Progenitor cell of endocrine pancreas (in vitro differentiated cells): ENCODE data around the gene ZNF189. TPM values are rescaled to one million over a fixed set of nuclear protein-coding genes. Genes with fewer than 3 reads are reported as not detected.

Experiments
- DNase-seq: peaks from one replicate; pipeline ENCODE4 v3.0.0; 2021; ENCODE audit warnings: low spot score; ENCODE audit not compliant: unreplicated experiment
- H3K27ac Mint-ChIP-seq: 2 replicates; pipeline ENCODE4 v1.8.0; 2021; ENCODE audit warnings: mild to moderate bottlenecking, moderate library complexity, mixed read lengths
- H3K27me3 Mint-ChIP-seq: 2 replicates; pipeline ENCODE4 v1.8.0; 2021; ENCODE audit warnings: mixed read lengths
- H3K36me3 Mint-ChIP-seq: 2 replicates; pipeline ENCODE4 v1.8.0; 2022; ENCODE audit warnings: mixed read lengths; ENCODE audit not compliant: insufficient read depth
- H3K4me1 Mint-ChIP-seq: 2 replicates; pipeline ENCODE4 v1.8.0; 2021; ENCODE audit warnings: low read depth, mixed read lengths
- H3K4me3 Mint-ChIP-seq: 2 replicates; pipeline ENCODE4 v1.8.0; 2021; ENCODE audit warnings: low read depth, mild to moderate bottlenecking, moderate library complexity, mixed read lengths
- H3K9me3 Mint-ChIP-seq: 2 replicates; pipeline ENCODE4 v1.8.0; 2021; ENCODE audit warnings: low read depth, mixed read lengths
- total RNA-seq: library from RNA; stranded (reverse); gene quantifications from 2 replicates; pipeline ENCODE4 v1.2.1, GENCODE V29; 2021
- TF ChIP-seq, protein P1 (sequence below): fragments of 200-600 bp; sonication (generic); IDR thresholded peaks from one replicate; pipeline ENCODE4 v1.5.0; 2021; ENCODE audit warnings: antibody characterized with exemption, mild to moderate bottlenecking; ENCODE audit not compliant: unreplicated experiment

ZNF189 gene
- total RNA-seq, 1 donor from 2014 or later = 31.4 TPM

DNA sequence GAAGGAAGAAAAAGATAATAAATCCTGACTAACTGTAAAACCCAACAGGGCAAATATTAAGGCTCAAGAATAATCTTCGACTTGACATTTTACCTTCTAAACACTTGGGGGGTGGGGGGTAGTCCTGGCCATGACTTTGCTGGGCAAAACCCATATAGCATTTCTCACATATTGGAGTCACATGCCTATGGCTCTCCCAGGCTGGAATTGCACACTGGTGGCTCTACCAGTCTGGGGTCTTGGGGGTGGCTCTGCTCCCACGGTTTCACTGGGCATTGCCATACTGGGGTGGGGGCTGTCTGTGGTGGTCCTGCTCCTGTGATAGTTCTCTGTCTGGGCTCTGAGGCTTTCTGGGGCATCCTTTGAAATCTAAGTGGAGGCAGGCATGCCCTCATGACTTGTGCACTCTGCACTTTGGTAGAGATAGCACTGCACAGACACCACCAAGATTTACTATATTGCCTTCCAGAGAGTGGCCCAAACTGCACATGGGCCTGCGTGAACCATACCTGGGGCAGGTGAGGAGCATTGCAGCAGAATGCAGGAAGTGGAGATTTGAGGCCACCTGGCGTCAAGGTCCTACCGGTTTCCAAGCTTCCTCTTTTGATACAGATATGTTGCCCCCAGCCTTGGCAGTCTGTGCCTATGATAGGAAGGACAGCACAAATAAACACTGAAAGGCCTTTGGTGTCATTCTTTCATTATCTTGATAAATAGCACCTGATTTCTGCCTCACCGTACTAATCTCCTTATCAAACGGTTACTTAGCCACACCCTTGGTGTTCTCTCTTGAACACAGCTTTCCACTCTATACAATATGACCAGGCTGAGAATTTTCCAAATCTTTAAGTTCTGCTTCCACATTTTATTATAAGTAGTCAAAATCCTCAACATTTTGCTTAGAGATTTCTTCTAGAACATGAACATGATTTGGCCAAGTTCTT, 43.6 kb upstream of the ZNF189 start:
- Mint-ChIP-seq H3K27ac (peak overlapping the region; percentile 77), H3K4me3 (no peak overlapping the region), H3K27me3 (no peaks in the 10 kb centered on the region), H3K36me3 (no peaks in the 10 kb centered on the region), H3K4me1 (peaks cover 11% of the 10 kb centered on the region), H3K9me3 (peaks cover 6% of the 10 kb centered on the region)
- DNase-seq = no peak
- TF ChIP-seq, protein P1, sequence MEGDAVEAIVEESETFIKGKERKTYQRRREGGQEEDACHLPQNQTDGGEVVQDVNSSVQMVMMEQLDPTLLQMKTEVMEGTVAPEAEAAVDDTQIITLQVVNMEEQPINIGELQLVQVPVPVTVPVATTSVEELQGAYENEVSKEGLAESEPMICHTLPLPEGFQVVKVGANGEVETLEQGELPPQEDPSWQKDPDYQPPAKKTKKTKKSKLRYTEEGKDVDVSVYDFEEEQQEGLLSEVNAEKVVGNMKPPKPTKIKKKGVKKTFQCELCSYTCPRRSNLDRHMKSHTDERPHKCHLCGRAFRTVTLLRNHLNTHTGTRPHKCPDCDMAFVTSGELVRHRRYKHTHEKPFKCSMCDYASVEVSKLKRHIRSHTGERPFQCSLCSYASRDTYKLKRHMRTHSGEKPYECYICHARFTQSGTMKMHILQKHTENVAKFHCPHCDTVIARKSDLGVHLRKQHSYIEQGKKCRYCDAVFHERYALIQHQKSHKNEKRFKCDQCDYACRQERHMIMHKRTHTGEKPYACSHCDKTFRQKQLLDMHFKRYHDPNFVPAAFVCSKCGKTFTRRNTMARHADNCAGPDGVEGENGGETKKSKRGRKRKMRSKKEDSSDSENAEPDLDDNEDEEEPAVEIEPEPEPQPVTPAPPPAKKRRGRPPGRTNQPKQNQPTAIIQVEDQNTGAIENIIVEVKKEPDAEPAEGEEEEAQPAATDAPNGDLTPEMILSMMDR = no peak

DNA sequence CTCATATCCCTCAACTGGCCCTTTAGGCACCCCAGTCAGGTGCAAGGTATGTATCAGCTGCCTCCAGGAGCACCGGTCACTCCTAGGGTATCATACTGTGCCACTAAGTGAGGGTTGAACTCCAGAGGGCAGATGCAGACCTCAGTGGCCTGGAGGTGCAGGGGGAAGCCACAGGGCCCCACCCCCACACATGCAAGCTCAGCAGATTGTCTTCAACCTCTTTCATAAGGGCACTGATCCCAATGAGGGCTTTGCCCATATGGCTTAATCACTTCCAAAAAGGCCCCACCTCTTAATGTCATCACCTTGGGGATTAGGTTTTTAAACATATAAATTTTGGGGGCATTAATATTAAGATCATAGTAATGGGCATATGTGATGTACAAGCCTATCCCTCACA, 42.0 kb upstream of the ZNF189 start:
- Mint-ChIP-seq H3K27ac (no peak overlapping the region), H3K4me1 (peaks cover 11% of the 10 kb centered on the region)
- no peak for DNase-seq

DNA sequence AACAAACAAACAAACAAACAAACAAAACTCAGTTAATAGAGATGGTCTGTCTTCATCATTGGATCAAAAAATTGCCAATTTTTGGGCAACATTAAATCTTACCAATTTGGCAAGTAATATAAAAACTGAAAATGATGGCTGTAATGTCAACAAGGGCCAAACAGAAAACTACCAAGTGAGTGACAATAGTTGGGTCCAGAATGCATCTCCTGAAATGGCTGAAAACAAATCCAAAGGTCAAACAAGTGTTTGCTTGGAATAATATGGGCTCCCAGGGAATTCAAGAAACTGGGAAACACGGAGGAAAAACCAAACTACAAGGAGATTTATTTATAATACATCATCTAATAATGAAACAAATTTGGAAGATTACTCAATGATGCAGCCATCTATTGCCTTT, 39.0 kb upstream of the ZNF189 start:
- H3K36me3 Mint-ChIP-seq = no peaks in the 10 kb centered on the region
- DNase-seq = no peak
- TF ChIP-seq, protein P1 = no peak
- peaks cover 6% of the 10 kb centered on the region for H3K4me1 Mint-ChIP-seq
- no peak overlapping the region for H3K27ac Mint-ChIP-seq
- H3K27me3 Mint-ChIP-seq = no peaks in the 10 kb centered on the region
- peaks cover 6% of the 10 kb centered on the region for H3K9me3 Mint-ChIP-seq
- no peak overlapping the region for H3K4me3 Mint-ChIP-seq

More for the DNA sequence above, 42.0 kb upstream of the ZNF189 start:
- no peaks in the 10 kb centered on the region for H3K27me3 Mint-ChIP-seq
- no peak overlapping the region for H3K4me3 Mint-ChIP-seq
- peaks cover 6% of the 10 kb centered on the region for H3K9me3 Mint-ChIP-seq
- TF ChIP-seq, protein P1 = no peak
- H3K36me3 Mint-ChIP-seq = no peaks in the 10 kb centered on the region

DNA sequence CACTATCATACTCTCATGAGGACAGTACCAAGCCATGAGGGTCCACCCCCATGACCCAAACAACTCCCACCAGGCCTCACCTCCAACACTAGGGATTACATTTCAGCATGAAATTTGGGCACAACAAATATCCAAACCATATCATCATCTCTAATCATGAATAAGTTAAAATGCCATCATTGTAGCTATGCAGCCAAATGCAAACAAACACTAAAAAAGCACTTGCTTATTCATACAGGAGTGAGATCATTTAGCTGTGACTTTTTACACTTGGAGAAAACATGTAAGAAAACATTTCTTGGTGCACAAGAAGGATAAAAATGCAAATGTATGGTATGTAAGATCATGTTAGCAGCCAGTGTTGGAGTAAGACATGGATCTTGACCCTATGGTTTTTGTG, 38.0 kb upstream of the ZNF189 start:
- no peak for DNase-seq
- H3K27me3 Mint-ChIP-seq = no peaks in the 10 kb centered on the region
- H3K4me1 Mint-ChIP-seq = peaks cover 2% of the 10 kb centered on the region
- no peak overlapping the region for H3K4me3 Mint-ChIP-seq
- TF ChIP-seq, protein P1 = no peak
- H3K27ac Mint-ChIP-seq = no peak overlapping the region
- no peaks in the 10 kb centered on the region for H3K36me3 Mint-ChIP-seq
- H3K9me3 Mint-ChIP-seq = peaks cover 6% of the 10 kb centered on the region

DNA sequence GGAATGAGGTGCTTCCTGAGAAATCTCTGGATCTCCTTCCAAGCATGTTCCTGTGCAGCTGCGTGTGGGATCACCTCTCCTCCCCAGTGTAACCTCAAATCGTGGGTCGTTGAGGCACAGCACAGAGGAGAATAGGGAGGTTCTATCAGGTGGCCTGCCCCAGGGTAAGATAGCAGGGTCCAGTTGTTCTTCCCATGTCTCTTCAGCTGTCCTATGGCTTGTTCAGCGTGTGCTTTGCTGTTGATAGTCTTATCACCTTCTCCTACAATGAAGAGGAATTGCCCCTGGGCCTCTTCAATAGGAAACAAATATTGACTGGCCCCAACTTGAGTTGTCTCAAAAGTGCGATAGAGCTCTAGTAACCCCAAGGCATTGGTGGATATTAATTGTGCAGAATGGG, 36.2 kb upstream of the ZNF189 start:
- Mint-ChIP-seq H3K27ac (no peak overlapping the region), H3K4me1 (peaks cover 13% of the 10 kb centered on the region), H3K36me3 (no peaks in the 10 kb centered on the region), H3K27me3 (no peaks in the 10 kb centered on the region), H3K4me3 (no peak overlapping the region), H3K9me3 (peaks cover 1% of the 10 kb centered on the region)
- no peak for DNase-seq
- TF ChIP-seq, protein P1 = no peak
